ENCODE data around the gene RESP18. TPM values are rescaled to one million over a fixed set of nuclear protein-coding genes. Genes with fewer than 3 reads are reported as not detected.
A peak's percentile ranks its signal among the peaks of the same experiment; 100 is the strongest.

The RESP18 gene
- total RNA-seq, 1 experiment from 2014 or later = not detected

DNA sequence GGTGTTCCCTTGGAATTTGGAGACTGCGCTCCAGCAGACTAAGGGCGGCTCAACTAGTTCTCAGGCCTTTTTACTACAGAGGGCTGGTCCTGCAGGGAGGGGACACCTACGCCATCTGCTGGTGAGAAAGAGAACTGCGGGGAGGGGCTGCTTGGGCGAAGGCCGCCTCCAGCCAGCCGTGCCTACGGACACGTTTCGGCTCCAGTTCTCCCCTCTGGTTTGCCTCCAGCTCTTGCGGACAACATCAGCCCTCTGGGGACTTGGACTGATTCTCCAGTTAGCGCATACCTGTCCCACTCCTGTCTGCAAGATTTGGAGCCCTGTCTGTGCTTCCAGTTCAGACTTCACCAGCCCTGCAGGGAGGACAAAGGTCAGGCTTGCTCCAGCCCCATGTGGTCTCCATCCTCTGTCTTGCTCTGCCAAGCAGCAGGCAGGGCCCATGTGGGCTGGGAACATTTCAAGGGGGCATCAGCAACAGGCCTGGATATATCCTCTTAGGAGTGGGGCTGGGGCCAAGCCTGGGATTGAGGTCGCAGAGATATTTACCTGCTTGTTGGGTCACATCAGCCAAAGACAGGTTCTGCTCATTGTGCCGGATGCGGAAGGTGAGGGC, 33.7 kb downstream of the RESP18 start (continued):
- TF ChIP-seq, protein P1, sequence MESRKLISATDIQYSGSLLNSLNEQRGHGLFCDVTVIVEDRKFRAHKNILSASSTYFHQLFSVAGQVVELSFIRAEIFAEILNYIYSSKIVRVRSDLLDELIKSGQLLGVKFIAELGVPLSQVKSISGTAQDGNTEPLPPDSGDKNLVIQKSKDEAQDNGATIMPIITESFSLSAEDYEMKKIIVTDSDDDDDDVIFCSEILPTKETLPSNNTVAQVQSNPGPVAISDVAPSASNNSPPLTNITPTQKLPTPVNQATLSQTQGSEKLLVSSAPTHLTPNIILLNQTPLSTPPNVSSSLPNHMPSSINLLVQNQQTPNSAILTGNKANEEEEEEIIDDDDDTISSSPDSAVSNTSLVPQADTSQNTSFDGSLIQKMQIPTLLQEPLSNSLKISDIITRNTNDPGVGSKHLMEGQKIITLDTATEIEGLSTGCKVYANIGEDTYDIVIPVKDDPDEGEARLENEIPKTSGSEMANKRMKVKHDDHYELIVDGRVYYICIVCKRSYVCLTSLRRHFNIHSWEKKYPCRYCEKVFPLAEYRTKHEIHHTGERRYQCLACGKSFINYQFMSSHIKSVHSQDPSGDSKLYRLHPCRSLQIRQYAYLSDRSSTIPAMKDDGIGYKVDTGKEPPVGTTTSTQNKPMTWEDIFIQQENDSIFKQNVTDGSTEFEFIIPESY (IDR thresholded peaks at IDR 0.05; ENCODE audit: extremely low read depth, insufficient replicate concordance, low read length) = no peak
- TF ChIP-seq CEBPB (IDR thresholded peaks at IDR 0.05; ENCODE audit: low read depth) (no peak), SIN3A (IDR thresholded peaks at IDR 0.05; ENCODE audit: low read depth) (no peak)

DNA sequence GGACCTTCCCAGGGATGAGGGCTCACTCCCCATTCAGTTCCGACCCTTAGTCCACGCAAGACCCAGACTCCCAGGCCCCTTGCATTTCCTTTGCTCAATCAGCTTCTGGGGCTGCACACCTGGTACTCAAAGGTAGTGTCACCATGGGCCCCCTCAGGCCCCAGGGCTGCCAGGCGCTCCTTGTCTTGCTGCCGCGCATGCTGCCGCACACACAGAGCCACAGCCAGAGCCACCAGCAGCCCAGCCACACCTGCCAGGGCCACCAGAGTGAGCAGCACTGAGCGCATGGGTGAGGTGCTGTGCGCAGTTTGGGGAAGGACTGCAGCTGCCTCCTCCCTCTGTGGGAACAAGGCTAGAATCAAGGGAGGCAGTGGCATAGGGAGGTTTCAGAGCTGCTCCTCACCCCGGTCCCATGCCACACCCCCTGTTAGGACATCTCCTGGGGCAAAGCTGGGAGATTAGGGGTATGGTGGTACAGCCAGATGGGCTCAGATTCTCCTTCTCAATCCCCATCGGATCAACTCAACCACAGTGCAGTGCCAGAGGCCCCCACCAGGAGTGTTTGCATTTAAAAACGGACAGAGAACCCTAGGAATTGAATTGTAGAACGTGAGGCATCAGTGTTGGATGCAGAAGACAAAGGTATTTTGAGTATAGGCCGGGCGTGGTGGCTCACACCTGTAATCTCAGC, 34.6 kb downstream of the RESP18 start:
- CTCF ChIA-PET = interaction anchor here (1.1 to 1.8 kb wide), 3 partner anchors 10 to 87 kb away, joined by 3 read pairs; partner anchors contain the start of gene DNAJB2

More for the DNA sequence above, 34.6 kb downstream of the RESP18 start:
- POLR2A ChIA-PET = no interaction called here
- Histone ChIP-seq H3K4me2 (ENCODE audit: low read length) (no peak overlapping the region), H3K9ac (ENCODE audit: low read length) (no peak overlapping the region), H4K20me1 (ENCODE audit: insufficient read depth) (no peaks in the 10 kb centered on the region), H3K9me3 (ENCODE audit: control insufficient read depth in 1 of 2, insufficient read depth in 1 of 2, low read depth in 1 of 2, low read length in 2 of 2) (no peaks in the 10 kb centered on the region), H3K27ac (ENCODE audit: low read depth, low read length) (no peak overlapping the region), H3K36me3 (ENCODE audit: control insufficient read depth in 1 of 2, insufficient read depth in 2 of 2, low read length in 2 of 2) (no peaks in the 10 kb centered on the region), H3K4me1 (ENCODE audit: control insufficient read depth in 1 of 2, insufficient read depth in 2 of 2, low read length in 2 of 2) (peaks cover 3 to 17% of the 10 kb centered on the region in 2 experiments; a peak in 3 of 4 replicates), H3K4me3 (replicated peaks in 1 of 2; ENCODE audit: low read depth in 1 of 2, low read length in 2 of 2) (no peak overlapping the region), H2AFZ (ENCODE audit: low read depth, low read length, poor library complexity, severe bottlenecking) (no peak overlapping the region), H3K27me3 (ENCODE audit: insufficient read depth, low read length) (peaks cover 26% of the 10 kb centered on the region; the same call in 1 of the 2 replicates), H3K9me2 (ENCODE audit: insufficient read depth) (no peaks in the 10 kb centered on the region), H3K79me2 (ENCODE audit: insufficient read depth, low read length) (no peaks in the 10 kb centered on the region)
- BruUV-seq (replicated peaks) = no TSS peak
- RAD21 ChIA-PET (ENCODE audit: low non-redundant PET in 1 of 2, low total read pairs in 2 of 2, uncharacterized antibody in 2 of 2, unreplicated experiment in 2 of 2) = no interaction called here
- intact Hi-C loops (cut with micrococcal nuclease) = loop anchor here (1.0 to 5.0 kb wide), 3 partner anchors 71 to 241 kb away; partner anchors contain the start of genes ANKZF1, ATG9A and NHEJ1
- ATAC-seq = no peak
- TF ChIP-seq ELF1 (IDR thresholded peaks at IDR 0.05; ENCODE audit: borderline replicate concordance, low read depth) = no peak
- TF ChIP-seq, protein P2, sequence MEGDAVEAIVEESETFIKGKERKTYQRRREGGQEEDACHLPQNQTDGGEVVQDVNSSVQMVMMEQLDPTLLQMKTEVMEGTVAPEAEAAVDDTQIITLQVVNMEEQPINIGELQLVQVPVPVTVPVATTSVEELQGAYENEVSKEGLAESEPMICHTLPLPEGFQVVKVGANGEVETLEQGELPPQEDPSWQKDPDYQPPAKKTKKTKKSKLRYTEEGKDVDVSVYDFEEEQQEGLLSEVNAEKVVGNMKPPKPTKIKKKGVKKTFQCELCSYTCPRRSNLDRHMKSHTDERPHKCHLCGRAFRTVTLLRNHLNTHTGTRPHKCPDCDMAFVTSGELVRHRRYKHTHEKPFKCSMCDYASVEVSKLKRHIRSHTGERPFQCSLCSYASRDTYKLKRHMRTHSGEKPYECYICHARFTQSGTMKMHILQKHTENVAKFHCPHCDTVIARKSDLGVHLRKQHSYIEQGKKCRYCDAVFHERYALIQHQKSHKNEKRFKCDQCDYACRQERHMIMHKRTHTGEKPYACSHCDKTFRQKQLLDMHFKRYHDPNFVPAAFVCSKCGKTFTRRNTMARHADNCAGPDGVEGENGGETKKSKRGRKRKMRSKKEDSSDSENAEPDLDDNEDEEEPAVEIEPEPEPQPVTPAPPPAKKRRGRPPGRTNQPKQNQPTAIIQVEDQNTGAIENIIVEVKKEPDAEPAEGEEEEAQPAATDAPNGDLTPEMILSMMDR (IDR thresholded peaks at IDR 0.05 in 2 of 3, conservative IDR thresholded peaks at IDR 0.05 in 1 of 3; ENCODE audit: borderline replicate concordance in 1 of 3, insufficient read depth in 1 of 3, low read depth in 2 of 3, low read length in 2 of 3) = peak in 1 of 3 experiments; percentile 30; a peak in 2 of 6 replicates
- no peak for DNase-seq (ENCODE audit: low read depth, low spot score)
